Kidney (tissue), 14 donors: ENCODE measurements around the gene KLF11. TPM values are rescaled to one million over a fixed set of nuclear protein-coding genes. Genes with fewer than 3 reads are reported as not detected.

Experiments
- DNase-seq, 5 donors: peaks; one replicate each; pipeline ENCODE4 v3.0.0-alpha.2; 2013 to 2020
- FAIRE-seq: peaks from 2 replicates; lab custom pipeline; 2012; peaks lifted over from hg19 to GRCh38; lab: Jason Lieb, UNC
- H3K27ac ChIP-seq, 2 donors: one replicate each; pipeline ENCODE4 v1.7.0; 2013; ENCODE audit warnings: low read depth in 2 of 2, low read length in 2 of 2, inconsistent platforms in 1 of 2
- H3K27me3 ChIP-seq: one replicate; pipeline ENCODE4 v1.7.1; 2013; ENCODE audit warnings: low read length, inconsistent platforms; ENCODE audit not compliant: control insufficient read depth, insufficient read depth
- H3K36me3 ChIP-seq, 3 donors: one replicate each; pipeline versions ENCODE4 v1.7.0 to v1.7.1; 2013; ENCODE audit warnings: low read length in 3 of 3, control low read depth in 1 of 3, inconsistent platforms in 1 of 3; ENCODE audit not compliant: insufficient read depth in 3 of 3, control insufficient read depth in 2 of 3
- H3K4me1 ChIP-seq, 3 donors: one replicate each; pipeline versions ENCODE4 v1.7.0 to v1.7.1; 2013; ENCODE audit warnings: low read length in 3 of 3, inconsistent platforms in 1 of 3, low read depth in 1 of 3; ENCODE audit not compliant: control insufficient read depth in 2 of 3, insufficient read depth in 2 of 3
- H3K4me3 ChIP-seq, 3 donors: one replicate each; pipeline versions ENCODE4 v1.7.0 to v1.8.1; 2013; ENCODE audit warnings: low read length in 3 of 3, control low read depth in 1 of 3, inconsistent platforms in 1 of 3
- H3K9ac ChIP-seq, 3 donors: one replicate each; pipeline versions ENCODE4 v1.7.0 to v1.7.1; 2013; ENCODE audit warnings: low read length in 3 of 3, control low read depth in 1 of 3, inconsistent platforms in 1 of 3
- H3K9me3 ChIP-seq, 3 donors: one replicate each; pipeline versions ENCODE4 v1.7.0 to v1.7.1; 2013; ENCODE audit warnings: low read length in 3 of 3, control low read depth in 1 of 3, inconsistent platforms in 1 of 3; ENCODE audit not compliant: control insufficient read depth in 2 of 3, insufficient read depth in 1 of 3
- intact Hi-C: fragments of 100-400 bp; cut with DNase I; formaldehyde crosslinking; loops from one replicate; pipeline ENCODE4 v1.11.1; 2022
- polyA plus RNA-seq: library from polyadenylated mRNA; stranded (reverse); fragments of 350-450 nt; fragmentation: Illumina TruSeq; extraction: RNeasy Lipid Tissue Mini Kit (QIAGEN cat#74804); gene quantifications from one replicate; pipeline ENCODE4 v1.2.3, GENCODE V29; 2014; ENCODE audit warnings: low read depth, low replicate concordance; ENCODE audit not compliant: insufficient read depth
- total RNA-seq: library from RNA; stranded (reverse); fragmentation: NEBNext Ultra II Directional; extraction: Animal tissue kit (Norgen Biotek cat#: 25700); gene quantifications from one replicate; pipeline ENCODE4 v1.2.1, GENCODE V29; 2021
- TF ChIP-seq, protein P1 (sequence below): IDR thresholded peaks from 3 replicates; pipeline ENCODE4 v1.5.1; 2012; ENCODE audit warnings: mild to moderate bottlenecking, moderate library complexity, borderline replicate concordance; ENCODE audit not compliant: insufficient read depth; ENCODE audit errors: extremely low read depth
- donor health status: control.
- donor health status: control.
- donor health status: control.
- donor health status: control.
- donor health status: control.
- donor health status: DM: yes; HTN: yes; CAD: no.
- donor health status: Normal renal cell carcinoma (clear cell type).

KLF11 gene
- total and polyA plus RNA-seq, 2 donors from 2014 or later = 9.4 to 34.0 TPM

DNA sequence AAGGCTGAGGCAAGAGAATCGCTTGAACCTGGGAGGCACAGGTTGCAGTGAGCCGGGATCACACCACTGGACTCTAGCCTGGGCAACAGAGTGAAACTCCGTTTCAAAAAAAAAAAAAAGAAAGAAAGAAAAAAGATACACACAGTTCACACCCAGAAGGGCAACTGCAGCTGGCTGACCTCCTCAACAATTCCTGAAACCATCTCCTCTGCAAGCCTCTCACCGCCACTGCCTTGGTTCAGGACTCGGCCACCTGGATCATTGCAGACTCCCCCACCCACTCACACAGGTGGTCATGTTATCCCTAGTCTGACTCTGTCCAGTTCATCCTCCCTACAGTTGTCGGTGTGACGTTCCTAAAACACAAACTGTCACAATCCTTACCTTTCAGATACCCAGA is 34.7 kb downstream of the KLF11 start:
- Histone ChIP-seq H3K4me3 (peak overlapping the region; percentile 73 to 92 (median 80)), H3K36me3 (peaks cover 0 to 4% (median 0%) of the 10 kb centered on the region in 3 donors), H3K4me1 (peaks cover 0 to 28% (median 23%) of the 10 kb centered on the region in 3 donors), H3K27me3 (no peaks in the 10 kb centered on the region), H3K27ac (peak overlapping the region; percentile 94 to 96), H3K9ac (peak overlapping the region; percentile 2 to 77 (median 53)), H3K9me3 (no peaks in the 10 kb centered on the region)
- FAIRE-seq (no peak), DNase-seq (peak in 1 of 5 donors; percentile 37)
- TF ChIP-seq, protein P1, sequence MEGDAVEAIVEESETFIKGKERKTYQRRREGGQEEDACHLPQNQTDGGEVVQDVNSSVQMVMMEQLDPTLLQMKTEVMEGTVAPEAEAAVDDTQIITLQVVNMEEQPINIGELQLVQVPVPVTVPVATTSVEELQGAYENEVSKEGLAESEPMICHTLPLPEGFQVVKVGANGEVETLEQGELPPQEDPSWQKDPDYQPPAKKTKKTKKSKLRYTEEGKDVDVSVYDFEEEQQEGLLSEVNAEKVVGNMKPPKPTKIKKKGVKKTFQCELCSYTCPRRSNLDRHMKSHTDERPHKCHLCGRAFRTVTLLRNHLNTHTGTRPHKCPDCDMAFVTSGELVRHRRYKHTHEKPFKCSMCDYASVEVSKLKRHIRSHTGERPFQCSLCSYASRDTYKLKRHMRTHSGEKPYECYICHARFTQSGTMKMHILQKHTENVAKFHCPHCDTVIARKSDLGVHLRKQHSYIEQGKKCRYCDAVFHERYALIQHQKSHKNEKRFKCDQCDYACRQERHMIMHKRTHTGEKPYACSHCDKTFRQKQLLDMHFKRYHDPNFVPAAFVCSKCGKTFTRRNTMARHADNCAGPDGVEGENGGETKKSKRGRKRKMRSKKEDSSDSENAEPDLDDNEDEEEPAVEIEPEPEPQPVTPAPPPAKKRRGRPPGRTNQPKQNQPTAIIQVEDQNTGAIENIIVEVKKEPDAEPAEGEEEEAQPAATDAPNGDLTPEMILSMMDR = no peak
- intact Hi-C loops = loop anchor here (10.0 kb wide), 1 partner anchor 357 kb away; no protein-coding TSS in a partner anchor

DNA sequence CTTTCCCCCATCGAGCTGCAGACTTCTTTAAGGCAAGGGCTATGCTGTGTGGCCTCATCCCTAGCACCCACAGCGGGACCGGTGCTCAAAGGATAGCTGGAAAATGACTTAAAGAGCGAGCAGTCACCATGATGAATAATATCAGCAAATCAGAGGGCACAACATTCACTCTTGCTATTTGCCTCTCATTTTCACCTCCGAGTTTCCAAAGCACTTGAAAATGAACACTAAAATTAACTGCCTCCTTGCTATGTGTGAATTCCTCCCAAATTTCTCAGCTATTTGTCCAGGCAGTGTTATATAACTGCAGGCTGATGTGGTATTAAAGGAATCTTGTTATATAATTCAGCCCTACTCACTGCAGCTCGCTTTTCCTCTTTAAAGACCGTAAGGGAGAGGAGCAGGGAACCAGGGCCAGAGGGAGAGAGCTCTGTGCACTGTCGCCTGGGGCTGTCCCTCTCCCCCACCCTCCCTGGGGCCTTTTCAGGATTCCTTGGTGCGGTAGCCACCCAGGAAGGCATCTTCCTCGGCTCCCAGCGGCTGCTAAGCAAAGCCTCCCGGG is 35.4 kb downstream of the KLF11 start:
- Histone ChIP-seq H3K27me3 (peaks cover 3% of the 10 kb centered on the region), H3K9ac (peak overlapping the region; percentile 53 to 77 (median 73)), H3K4me1 (peaks cover 5 to 24% (median 22%) of the 10 kb centered on the region in 3 donors), H3K36me3 (peaks cover 0 to 4% (median 0%) of the 10 kb centered on the region in 3 donors), H3K27ac (peak overlapping the region; percentile 94 to 96), H3K9me3 (no peaks in the 10 kb centered on the region), H3K4me3 (peak overlapping the region; percentile 73 to 92 (median 80))
- TF ChIP-seq, protein P1 = no peak
- intact Hi-C loops = loop anchor here (10.0 kb wide), 1 partner anchor 356 kb away; no protein-coding TSS in a partner anchor
- peak in 1 of 5 donors; percentile 84 for DNase-seq
- no peak for FAIRE-seq

DNA sequence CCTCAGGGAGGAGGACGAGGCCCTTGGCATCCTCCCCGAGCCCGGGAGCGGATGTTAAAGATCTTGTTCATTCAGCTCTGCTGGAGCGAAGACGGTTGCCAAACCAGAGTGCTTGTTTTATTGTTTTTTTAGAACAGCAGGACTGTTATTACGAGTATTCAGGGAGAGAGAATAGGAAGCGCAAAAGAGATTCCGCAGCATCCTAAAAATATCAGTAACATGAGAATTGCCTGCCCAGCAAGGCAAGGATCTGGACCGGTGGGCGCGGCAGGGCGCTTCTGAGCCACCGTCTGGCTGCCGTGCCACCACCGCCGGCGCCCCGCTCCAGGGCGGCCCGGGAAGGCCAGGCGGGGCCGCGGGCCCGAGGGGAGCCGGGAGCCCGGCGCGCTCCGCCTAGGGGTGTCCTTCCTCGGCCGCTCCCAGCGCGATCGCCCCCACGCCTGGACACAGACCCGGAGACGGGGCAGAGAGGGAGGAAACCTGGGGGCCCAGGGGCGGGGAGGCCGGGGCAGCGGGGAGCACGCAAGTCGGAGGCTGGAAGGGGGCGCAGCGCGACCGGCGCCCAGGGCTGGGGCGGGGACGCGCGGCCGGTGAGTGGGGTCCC is 36.0 kb downstream of the KLF11 start:
- Histone ChIP-seq H3K4me1 (peaks cover 6 to 29% (median 22%) of the 10 kb centered on the region in 3 donors), H3K4me3 (peak overlapping the region; percentile 73 to 92 (median 80)), H3K27ac (peak overlapping the region; percentile 94 to 96), H3K36me3 (peaks cover 0 to 4% (median 0%) of the 10 kb centered on the region in 3 donors), H3K9ac (peak overlapping the region; percentile 53 to 77 (median 73)), H3K9me3 (no peaks in the 10 kb centered on the region), H3K27me3 (peaks cover 3% of the 10 kb centered on the region)
- DNase-seq (peak in 4 of 5 donors; percentile 54 to 85 (median 78)), FAIRE-seq (no peak)
- intact Hi-C loops = loop anchor here (10.0 kb wide), 1 partner anchor 355 kb away; no protein-coding TSS in a partner anchor
- TF ChIP-seq, protein P1 = no peak
